ENCODE measurements around the gene EIF4E3.

Gene EIF4E3

GRCh38 chr3:71722693-71723092 lies 2.5 kb downstream of the EIF4E3 start:
- no peak for DNase-seq

- DNase-seq = no peak
Observed at GRCh38 chr3:71721651-71722157, 3.5 kb downstream of the EIF4E3 start.

GRCh38 chr3:71721002-71721401 lies 4.2 kb downstream of the EIF4E3 start:
- no peak for DNase-seq

GRCh38 chr3:71718072-71718471 lies 7.1 kb downstream of the EIF4E3 start:
- no peak for DNase-seq

- DNase-seq = no peak
Observed at GRCh38 chr3:71714595-71714994, 10.6 kb downstream of the EIF4E3 start.

GRCh38 chr3:71713041-71713440 lies 12.2 kb downstream of the EIF4E3 start:
- DNase-seq = no peak

GRCh38 chr3:71710906-71711494 lies 14.2 kb downstream of the EIF4E3 start:
- DNase-seq = peak; percentile 9

GRCh38 chr3:71709908-71710511 lies 15.2 kb downstream of the EIF4E3 start:
- no peak for DNase-seq

GRCh38 chr3:71708476-71709105 lies 16.6 kb downstream of the EIF4E3 start:
- no peak for DNase-seq

GRCh38 chr3:71707595-71707994 lies 17.6 kb downstream of the EIF4E3 start:
- no peak for DNase-seq

- no peak for DNase-seq
Observed at GRCh38 chr3:71705681-71706080, 19.5 kb downstream of the EIF4E3 start.

- DNase-seq = no peak
Observed at GRCh38 chr3:71704915-71705314, 20.3 kb downstream of the EIF4E3 start.

GRCh38 chr3:71703797-71704196 lies 21.4 kb downstream of the EIF4E3 start:
- DNase-seq = no peak

- DNase-seq = no peak
Observed at GRCh38 chr3:71702131-71703024, 22.8 kb downstream of the EIF4E3 start.

GRCh38 chr3:71701251-71701762 lies 23.9 kb downstream of the EIF4E3 start:
- no peak for DNase-seq

- no peak for DNase-seq
Observed at GRCh38 chr3:71695000-71695482, 30.2 kb downstream of the EIF4E3 start.

- no peak for DNase-seq
Observed at GRCh38 chr3:71694358-71694999, 30.7 kb downstream of the EIF4E3 start.

- DNase-seq = no peak
Observed at GRCh38 chr3:71693641-71694040, 31.6 kb downstream of the EIF4E3 start.

GRCh38 chr3:71692139-71692538 lies 33.1 kb downstream of the EIF4E3 start:
- no peak for DNase-seq

GRCh38 chr3:71690341-71690841 lies 34.8 kb downstream of the EIF4E3 start:
- DNase-seq = no peak

GRCh38 chr3:71689291-71689690 lies 35.9 kb downstream of the EIF4E3 start:
- DNase-seq = no peak

- DNase-seq = no peak
Observed at GRCh38 chr3:71688121-71688520, 37.1 kb downstream of the EIF4E3 start.

Data from NCI-H1694 (cell line).